ENCODE data around the gene XRCC5. TPM values are rescaled to one million over a fixed set of nuclear protein-coding genes. Genes with fewer than 3 reads are reported as not detected.

XRCC5 gene
- total RNA-seq, 2 donors from 2014 or later = 116 to 152 TPM

GRCh38 chr2:216142540-216142939 is 33.4 kb downstream of the XRCC5 start:
- no peaks in the 10 kb centered on the region for H3K27me3 ChIP-seq (replicated peaks; ENCODE audit: insufficient read depth)
- TF ChIP-seq POLR2A (IDR thresholded peaks at IDR 0.05) = no peak
- no peak for TF ChIP-seq CTCF (IDR thresholded peaks at IDR 0.05)
- TF ChIP-seq POLR2AphosphoS5 (IDR thresholded peaks at IDR 0.05) = no peak
- H3K9me3 ChIP-seq = no peaks in the 10 kb centered on the region
- H3K27ac ChIP-seq = no peak overlapping the region
- intact Hi-C loops (cut with DNase I) = no loop called here
- 76% methylated on average over 1 of the region's 1 CpG for WGBS
- H3K36me3 ChIP-seq = peaks cover 6 to 14% of the 10 kb centered on the region in 2 donors
- DNase-seq (ENCODE audit: low spot score) = no peak
- no peaks in the 10 kb centered on the region for H3K4me1 ChIP-seq (replicated peaks)
- H3K4me3 ChIP-seq = no peak overlapping the region

DNA sequence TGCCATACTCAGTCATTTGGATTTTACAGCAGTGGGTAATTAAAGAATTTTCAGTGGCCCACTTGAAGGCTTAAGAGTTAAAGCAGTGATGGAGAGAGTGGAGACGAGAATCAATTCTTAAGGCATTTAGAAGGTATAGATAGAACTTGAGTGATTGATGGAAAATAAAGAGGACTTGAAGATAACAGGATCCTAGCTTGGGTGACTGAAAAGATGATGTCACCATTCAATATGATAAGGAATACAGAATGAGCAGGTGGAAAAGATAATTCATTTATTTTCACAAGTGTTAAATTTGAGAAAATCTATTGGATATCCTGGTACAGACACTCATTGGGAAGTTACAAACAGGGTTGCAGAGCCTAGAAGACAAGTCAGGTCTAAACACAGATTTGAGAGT is 35.2 kb downstream of the XRCC5 start:
- no peaks in the 10 kb centered on the region for H3K4me1 ChIP-seq (replicated peaks)

GRCh38 chr2:216144857-216145256 is 35.7 kb downstream of the XRCC5 start:
- intact Hi-C loops (cut with DNase I) = no loop called here
- H3K27me3 ChIP-seq (replicated peaks; ENCODE audit: insufficient read depth) = no peaks in the 10 kb centered on the region
- WGBS = 87% methylated on average over 4 of the region's 4 CpGs
- H3K9me3 ChIP-seq = no peaks in the 10 kb centered on the region
- H3K4me1 ChIP-seq (replicated peaks) = no peaks in the 10 kb centered on the region
- TF ChIP-seq POLR2AphosphoS5 (IDR thresholded peaks at IDR 0.05) (no peak), POLR2A (IDR thresholded peaks at IDR 0.05) (no peak), CTCF (IDR thresholded peaks at IDR 0.05) (no peak)
- H3K27ac ChIP-seq = no peak overlapping the region
- H3K4me3 ChIP-seq = no peak overlapping the region
- no peak for DNase-seq (ENCODE audit: low spot score)
- no peaks in the 10 kb centered on the region for H3K36me3 ChIP-seq

More for the DNA sequence above, 35.2 kb downstream of the XRCC5 start:
- Histone ChIP-seq H3K27me3 (replicated peaks; ENCODE audit: insufficient read depth) (no peaks in the 10 kb centered on the region), H3K9me3 (no peaks in the 10 kb centered on the region), H3K36me3 (peaks cover 0 to under 1% of the 10 kb centered on the region in 2 donors), H3K4me3 (no peak overlapping the region), H3K27ac (no peak overlapping the region)
- 86% methylated on average over 1 of the region's 1 CpG for WGBS
- DNase-seq (ENCODE audit: low spot score) = no peak
- intact Hi-C loops (cut with DNase I) = no loop called here
- TF ChIP-seq CTCF (IDR thresholded peaks at IDR 0.05) = no peak
- TF ChIP-seq POLR2A (IDR thresholded peaks at IDR 0.05) = no peak
- TF ChIP-seq POLR2AphosphoS5 (IDR thresholded peaks at IDR 0.05) = no peak

- intact Hi-C loops (cut with DNase I) = no loop called here
- H3K27ac ChIP-seq = no peak overlapping the region
- no peaks in the 10 kb centered on the region for H3K9me3 ChIP-seq
- H3K27me3 ChIP-seq (replicated peaks; ENCODE audit: insufficient read depth) = no peaks in the 10 kb centered on the region
- H3K36me3 ChIP-seq = no peaks in the 10 kb centered on the region
- H3K4me3 ChIP-seq = no peak overlapping the region
- no peaks in the 10 kb centered on the region for H3K4me1 ChIP-seq (replicated peaks)
- DNase-seq (ENCODE audit: low spot score) = no peak
- 89% methylated on average over 4 of the region's 4 CpGs for WGBS
- TF ChIP-seq POLR2A (IDR thresholded peaks at IDR 0.05) = no peak
- no peak for TF ChIP-seq POLR2AphosphoS5 (IDR thresholded peaks at IDR 0.05)
- TF ChIP-seq CTCF (IDR thresholded peaks at IDR 0.05) = no peak
These were observed 37.4 kb downstream of the XRCC5 start for GRCh38 chr2:216146573-216146972.

Data from prostate gland (tissue), 2 donors.